PC-9 (cell line): Measurements from ENCODE around the gene TLE5. TPM values are rescaled to one million over a fixed set of nuclear protein-coding genes. Genes with fewer than 3 reads are reported as not detected.

Source experiments
- BruUV-seq: library from RNA; stranded (reverse); fragments of 400-500 nt; replicated peaks from 2 replicates; lab custom pipeline; 2021; lab: Mats Ljungman, UMichigan
- CTCF ChIA-PET: fragments of 300-600 bp; sonication (Branson Sonifier 250); formaldehyde crosslinking; loops from one replicate; lab custom pipeline; 2022; ENCODE audit warnings: antibody characterized with exemption; lab: Charles Lee
- POLR2A ChIA-PET: fragments of 300-600 bp; sonication (Branson Sonifier 250); formaldehyde crosslinking; loops from one replicate; lab custom pipeline; 2022; ENCODE audit warnings: antibody characterized with exemption; ENCODE audit not compliant: unreplicated experiment; lab: Charles Lee
- DNase-seq, 2 experiments: peaks; one replicate each; pipeline versions ENCODE4 v3.0.0 to v3.0.0-alpha.2; 2015 to 2022; ENCODE audit warnings: mixed read lengths in 1 of 2
- H2AFZ ChIP-seq: fragments of 200-600 bp; sonication (generic); 2 replicates; pipeline ENCODE4 v1.8.1; 2017; ENCODE audit warnings: antibody characterized with exemption
- H3F3A ChIP-seq: fragments of 200-600 bp; sonication (generic); 2 replicates; pipeline ENCODE4 v1.8.1; 2017; ENCODE audit warnings: antibody characterized with exemption, mild to moderate bottlenecking, low read depth; ENCODE audit not compliant: insufficient read depth
- H3K27ac ChIP-seq: fragments of 200-600 bp; sonication (generic); 2 replicates; pipeline ENCODE4 v1.6.1; 2016; ENCODE audit warnings: mixed run types
- H3K27me3 ChIP-seq: fragments of 200-600 bp; sonication (generic); 2 replicates; pipeline ENCODE4 v1.6.1; 2016; ENCODE audit warnings: low read depth, mixed run types; ENCODE audit not compliant: insufficient read depth
- H3K36me3 ChIP-seq: fragments of 200-600 bp; sonication (generic); 2 replicates; pipeline ENCODE4 v1.6.1; 2016; ENCODE audit warnings: low read depth, mixed run types
- H3K4me1 ChIP-seq: fragments of 200-600 bp; sonication (generic); replicated peaks from 2 replicates; pipeline ENCODE4 v1.6.1; 2016; ENCODE audit warnings: mixed run types; ENCODE audit not compliant: insufficient read depth
- H3K4me2 ChIP-seq: fragments of 200-600 bp; sonication (generic); 2 replicates; pipeline ENCODE4 v1.6.1; 2017; ENCODE audit warnings: mixed run types
- H3K4me3 ChIP-seq: fragments of 200-600 bp; sonication (generic); 2 replicates; pipeline ENCODE4 v1.6.1; 2016; ENCODE audit warnings: mixed run types
- H3K79me2 ChIP-seq: fragments of 200-600 bp; sonication (generic); 2 replicates; pipeline ENCODE4 v1.6.1; 2017; ENCODE audit warnings: low read depth, mixed run types
- H3K9me2 ChIP-seq: fragments of 200-600 bp; sonication (generic); 2 replicates; pipeline ENCODE4 v1.8.1; 2017; ENCODE audit warnings: mild to moderate bottlenecking; ENCODE audit not compliant: insufficient read depth
- H3K9me3 ChIP-seq: fragments of 200-600 bp; sonication (generic); 2 replicates; pipeline ENCODE4 v1.8.1; 2016; ENCODE audit warnings: low read depth; ENCODE audit not compliant: insufficient read depth
- H4K20me1 ChIP-seq: fragments of 200-600 bp; sonication (generic); 2 replicates; pipeline ENCODE4 v1.8.1; 2017; ENCODE audit not compliant: insufficient read depth
- EZH2 ChIP-seq: fragments of 200-600 bp; sonication (generic); IDR thresholded peaks from 2 replicates; pipeline ENCODE4 v1.8.0; 2017; ENCODE audit warnings: antibody characterized with exemption, low read depth
- intact Hi-C: fragments of 100-400 bp; cut with micrococcal nuclease; formaldehyde crosslinking; loops from one replicate; pipeline ENCODE4 v1.10.0; 2022; ENCODE audit not compliant: unreplicated experiment
- total RNA-seq: library from RNA; stranded (reverse); gene quantifications from 2 replicates; pipeline ENCODE4 v1.2.3, GENCODE V29; 2021
- TF ChIP-seq, protein P1 (sequence below): fragments of 200-600 bp; sonication (generic); conservative IDR thresholded peaks from 2 replicates; pipeline ENCODE4 v1.6.1; 2017; ENCODE audit warnings: mixed run types, antibody characterized with exemption, mild to moderate bottlenecking, moderate library complexity

The TLE5 gene
- total RNA-seq, 1 experiment from 2014 or later = 217 TPM

DNA sequence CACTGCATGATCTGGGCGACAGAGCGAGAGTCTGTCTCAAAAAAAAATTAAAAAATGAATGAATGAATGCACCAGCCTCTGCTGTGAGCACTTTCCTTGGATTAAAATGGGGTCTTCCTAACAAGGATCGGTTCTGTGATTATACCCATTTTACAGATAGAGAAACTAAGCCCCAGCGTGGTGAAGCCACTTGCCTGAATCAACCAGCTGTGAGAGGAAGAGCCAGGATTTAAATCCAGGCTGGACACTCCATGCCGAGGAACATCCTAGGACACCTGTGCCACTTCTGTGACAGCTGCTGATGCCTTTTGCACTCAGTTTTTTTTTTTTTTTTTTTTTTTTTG lies 14.1 kb downstream of the TLE5 start:
- H3K4me2 ChIP-seq = peak overlapping the region; percentile 64; the same call in 1 of the 2 replicates
- H4K20me1 ChIP-seq = no peaks in the 10 kb centered on the region
- POLR2A ChIA-PET = no interaction called here
- no peaks in the 10 kb centered on the region for H3F3A ChIP-seq
- no peak overlapping the region for H3K4me3 ChIP-seq
- H3K27ac ChIP-seq = no peak overlapping the region
- H3K79me2 ChIP-seq = no peaks in the 10 kb centered on the region
- no peak overlapping the region for H2AFZ ChIP-seq
- CTCF ChIA-PET = interaction anchor here (0.6 kb wide), 1 partner anchor 83 kb away, joined by 3 read pairs; no protein-coding TSS in a partner anchor
- no peak for DNase-seq
- intact Hi-C loops = no loop called here
- no peaks in the 10 kb centered on the region for H3K27me3 ChIP-seq
- H3K36me3 ChIP-seq = no peaks in the 10 kb centered on the region
- no peaks in the 10 kb centered on the region for H3K9me2 ChIP-seq
- H3K4me1 ChIP-seq = no peaks in the 10 kb centered on the region
- TF ChIP-seq EZH2 = no peak
- TF ChIP-seq, protein P1, sequence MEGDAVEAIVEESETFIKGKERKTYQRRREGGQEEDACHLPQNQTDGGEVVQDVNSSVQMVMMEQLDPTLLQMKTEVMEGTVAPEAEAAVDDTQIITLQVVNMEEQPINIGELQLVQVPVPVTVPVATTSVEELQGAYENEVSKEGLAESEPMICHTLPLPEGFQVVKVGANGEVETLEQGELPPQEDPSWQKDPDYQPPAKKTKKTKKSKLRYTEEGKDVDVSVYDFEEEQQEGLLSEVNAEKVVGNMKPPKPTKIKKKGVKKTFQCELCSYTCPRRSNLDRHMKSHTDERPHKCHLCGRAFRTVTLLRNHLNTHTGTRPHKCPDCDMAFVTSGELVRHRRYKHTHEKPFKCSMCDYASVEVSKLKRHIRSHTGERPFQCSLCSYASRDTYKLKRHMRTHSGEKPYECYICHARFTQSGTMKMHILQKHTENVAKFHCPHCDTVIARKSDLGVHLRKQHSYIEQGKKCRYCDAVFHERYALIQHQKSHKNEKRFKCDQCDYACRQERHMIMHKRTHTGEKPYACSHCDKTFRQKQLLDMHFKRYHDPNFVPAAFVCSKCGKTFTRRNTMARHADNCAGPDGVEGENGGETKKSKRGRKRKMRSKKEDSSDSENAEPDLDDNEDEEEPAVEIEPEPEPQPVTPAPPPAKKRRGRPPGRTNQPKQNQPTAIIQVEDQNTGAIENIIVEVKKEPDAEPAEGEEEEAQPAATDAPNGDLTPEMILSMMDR = no peak
- no peaks in the 10 kb centered on the region for H3K9me3 ChIP-seq
- BruUV-seq = no TSS peak

DNA sequence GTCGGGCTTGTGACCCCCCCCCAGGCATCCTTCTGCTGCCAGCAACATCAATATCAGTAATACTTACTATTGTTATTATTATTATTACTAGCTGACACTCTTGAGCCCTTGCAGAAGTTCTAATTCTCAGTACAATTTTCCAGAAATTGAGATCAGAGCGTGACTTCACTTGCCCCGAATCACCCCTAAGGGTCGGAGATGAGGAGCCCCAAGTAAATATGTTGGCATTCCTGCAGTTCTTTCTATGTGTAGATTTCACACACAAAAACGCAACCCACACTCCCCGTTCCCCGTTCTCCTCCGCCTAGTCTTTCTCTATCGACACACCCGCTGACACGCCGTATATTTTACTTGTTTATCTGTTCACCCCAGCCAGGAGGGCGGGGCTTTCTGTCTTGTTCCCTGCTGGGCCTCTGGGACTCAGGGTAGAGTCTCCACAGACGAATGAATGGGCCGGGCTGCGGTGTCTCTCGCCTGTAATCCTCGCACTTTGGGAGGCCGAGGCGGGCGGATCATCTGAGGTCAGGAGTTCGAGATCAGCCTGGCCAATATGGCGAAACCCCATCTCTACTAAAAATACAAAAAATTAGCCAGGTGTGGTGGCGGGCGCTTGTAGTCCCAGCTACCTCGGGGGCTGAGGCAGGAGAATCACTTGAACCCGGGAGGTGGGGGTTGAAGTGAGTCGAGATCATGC lies 14.7 kb downstream of the TLE5 start:
- no TSS peak for BruUV-seq
- H3F3A ChIP-seq = no peaks in the 10 kb centered on the region
- H3K9me3 ChIP-seq = no peaks in the 10 kb centered on the region
- H2AFZ ChIP-seq = 0 out of 2 replicates have a peak overlapping the region, but pooled peaks have one; percentile 39
- ChIA-PET POLR2A (no interaction called here), CTCF (interaction anchor here (0.6 kb wide), 1 partner anchor 83 kb away, joined by 3 read pairs; no protein-coding TSS in a partner anchor)
- no peaks in the 10 kb centered on the region for H3K9me2 ChIP-seq
- TF ChIP-seq, protein P1 = no peak
- no peak for TF ChIP-seq EZH2
- no peaks in the 10 kb centered on the region for H3K4me1 ChIP-seq
- no peaks in the 10 kb centered on the region for H4K20me1 ChIP-seq
- intact Hi-C loops = no loop called here
- H3K27me3 ChIP-seq = no peaks in the 10 kb centered on the region
- H3K79me2 ChIP-seq = no peaks in the 10 kb centered on the region
- peak overlapping the region; percentile 33; the same call in 1 of the 2 replicates for H3K4me3 ChIP-seq
- H3K4me2 ChIP-seq = peak overlapping the region; percentile 64
- H3K36me3 ChIP-seq = no peaks in the 10 kb centered on the region
- peak; percentile 50 to 54 for DNase-seq
- H3K27ac ChIP-seq = no peak overlapping the region

DNA sequence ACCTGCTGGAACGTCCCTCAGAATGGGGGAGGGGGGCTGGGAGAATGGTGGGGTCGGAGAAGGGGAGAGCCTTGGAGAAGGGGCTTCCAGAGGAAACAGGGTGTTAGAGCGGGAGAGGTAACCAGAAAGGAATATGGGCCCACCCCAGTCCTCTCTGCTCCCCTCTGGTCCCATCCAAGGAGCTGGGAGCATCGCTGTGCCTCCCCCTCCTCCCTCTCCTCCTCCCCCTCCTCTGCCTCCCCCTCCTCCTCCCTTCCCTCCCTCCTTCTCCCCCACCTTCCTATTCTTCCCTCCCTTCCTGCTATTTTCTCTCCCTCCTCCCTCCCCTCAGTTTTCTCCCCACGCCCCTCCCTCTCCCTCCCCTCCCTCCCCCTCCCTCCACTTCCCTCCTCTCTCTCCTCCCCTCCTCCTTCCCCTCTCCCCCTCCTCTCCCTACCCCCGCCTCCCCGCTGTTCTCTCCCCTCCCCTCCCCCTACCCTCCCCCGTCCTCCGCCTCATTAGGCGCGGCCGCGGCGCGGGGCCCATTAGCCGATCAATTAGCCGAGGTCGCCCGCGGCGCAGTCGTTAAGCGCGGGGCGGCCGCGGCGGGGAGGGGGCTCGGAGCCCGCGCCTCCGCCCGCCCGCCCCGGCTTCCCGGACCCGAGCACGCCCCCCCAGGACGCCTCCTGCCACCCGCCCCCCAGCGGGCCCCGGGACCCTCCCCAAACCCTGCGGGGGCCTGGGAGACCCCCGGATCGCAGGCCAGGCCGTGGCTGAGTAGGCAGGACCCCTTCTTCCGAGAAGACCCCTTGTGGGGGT lies 15.4 kb downstream of the TLE5 start:
- POLR2A ChIA-PET = no interaction called here
- TF ChIP-seq, protein P1 = no peak
- no peak for TF ChIP-seq EZH2

More for the DNA sequence above, 15.4 kb downstream of the TLE5 start:
- no peaks in the 10 kb centered on the region for H3K79me2 ChIP-seq
- H3K4me1 ChIP-seq = no peaks in the 10 kb centered on the region
- no TSS peak for BruUV-seq
- H2AFZ ChIP-seq = no peak overlapping the region
- intact Hi-C loops = no loop called here
- no peaks in the 10 kb centered on the region for H3K9me2 ChIP-seq
- DNase-seq = no peak
- H3K4me3 ChIP-seq = peak overlapping the region; percentile 33; the same call in 1 of the 2 replicates
- CTCF ChIA-PET = no interaction called here
- H3F3A ChIP-seq = no peaks in the 10 kb centered on the region
- H3K36me3 ChIP-seq = no peaks in the 10 kb centered on the region
- peak overlapping the region; percentile 64 for H3K4me2 ChIP-seq
- no peak overlapping the region for H3K27ac ChIP-seq
- no peaks in the 10 kb centered on the region for H3K9me3 ChIP-seq
- H3K27me3 ChIP-seq = no peaks in the 10 kb centered on the region
- H4K20me1 ChIP-seq = no peaks in the 10 kb centered on the region
